NOMO-1 treated with dmso at 0.1 percent for 144 hours (cell line): ENCODE measurements around the gene TPR.

Experiments used
- DNase-seq: peaks from one replicate; lab custom pipeline; 2025; ENCODE audit not compliant: unreplicated experiment; lab: John Stamatoyannopoulos, UW

TPR gene

DNA sequence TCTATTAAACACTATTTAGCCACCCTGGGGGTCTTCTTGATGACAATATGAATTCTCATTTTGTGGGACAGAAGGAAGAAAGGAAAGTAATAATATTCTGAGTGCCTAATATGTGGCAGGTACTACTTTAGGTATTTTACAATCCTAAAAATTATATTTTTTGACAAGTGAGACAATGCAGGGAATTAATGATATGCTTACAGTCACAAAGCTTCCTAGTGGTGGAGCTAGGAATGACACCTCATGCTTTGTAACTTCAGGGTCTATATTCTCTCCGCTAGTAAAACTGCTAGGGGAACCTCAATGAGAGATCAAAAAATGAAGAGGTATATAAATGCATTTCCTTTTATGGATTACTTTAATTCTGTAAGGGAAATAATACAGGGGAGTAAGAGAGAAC lies 44.3 kb downstream of the TPR start:
- DNase-seq = no peak

DNA sequence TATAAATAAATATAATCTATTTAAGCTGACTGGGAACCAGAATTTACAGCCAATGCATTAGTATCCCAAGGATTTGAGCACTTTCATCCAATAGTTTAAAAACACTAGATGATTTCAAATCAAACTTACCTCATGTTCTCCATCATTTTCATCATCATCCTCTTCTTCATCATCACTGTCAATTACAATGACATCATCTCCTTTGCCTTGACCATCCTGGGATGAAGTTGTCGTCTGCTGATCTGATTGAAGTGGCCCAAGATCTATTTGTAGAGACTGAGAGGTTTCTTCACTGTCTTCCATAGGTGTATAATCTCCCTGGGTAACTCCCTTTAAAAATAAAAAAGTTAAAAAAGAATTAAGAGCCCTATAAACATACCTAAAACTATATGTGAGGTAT lies 47.7 kb downstream of the TPR start:
- DNase-seq = no peak

DNA sequence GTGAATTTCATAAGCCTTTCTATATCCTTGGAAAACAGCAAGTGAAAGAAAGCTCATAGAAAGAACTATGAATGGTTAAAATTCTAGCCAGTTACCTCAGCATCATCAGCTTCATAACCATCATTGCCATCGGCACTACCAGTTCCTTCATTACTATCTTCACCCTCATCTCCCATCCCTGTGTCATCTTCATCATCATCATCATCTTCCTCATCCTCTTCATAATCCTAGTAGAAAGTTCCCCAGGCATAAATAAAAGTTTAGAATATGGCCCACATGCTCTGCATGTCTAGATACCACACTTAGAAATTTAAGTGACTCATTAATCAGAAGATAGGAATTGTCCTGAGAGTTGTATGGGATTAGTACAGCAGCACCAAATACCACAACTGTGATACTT lies 49.0 kb downstream of the TPR start:
- no peak for DNase-seq

DNA sequence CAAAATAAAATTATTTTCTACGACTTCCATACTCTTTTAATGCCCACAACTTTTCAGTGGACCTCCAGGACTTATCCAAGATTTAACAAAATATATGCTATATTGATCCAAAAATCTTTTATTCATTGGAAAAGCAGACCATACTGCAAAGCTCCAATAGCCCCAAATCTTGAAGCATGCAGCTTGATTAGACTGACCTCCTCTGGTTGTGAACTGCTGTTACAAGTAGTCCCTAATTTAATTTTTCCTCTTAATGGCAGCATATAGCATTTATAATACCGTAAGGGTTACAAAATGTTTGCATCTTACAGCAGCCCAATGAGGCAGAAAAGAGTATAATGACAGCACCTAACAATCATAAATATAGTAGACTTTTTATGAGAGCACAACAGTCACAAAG lies 49.8 kb downstream of the TPR start:
- no peak for DNase-seq

DNA sequence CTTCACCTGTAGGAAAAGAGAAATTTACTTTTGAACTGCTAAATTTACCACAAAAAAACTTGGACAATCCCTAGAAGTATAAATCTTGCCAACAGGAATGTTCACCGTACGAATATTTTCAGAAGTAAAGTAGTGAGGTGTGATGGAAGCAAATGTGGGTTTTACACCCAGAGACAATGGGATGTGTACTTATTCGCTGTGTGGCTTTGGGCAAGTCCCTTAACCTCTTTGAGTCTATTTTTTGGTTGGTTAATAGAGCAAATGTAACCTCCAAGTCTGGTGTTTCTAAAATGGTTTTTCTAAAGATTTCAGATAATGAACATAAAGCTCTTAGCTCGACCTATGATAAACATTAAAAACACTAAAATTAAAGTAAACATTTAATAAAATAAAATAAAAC lies 51.2 kb downstream of the TPR start:
- DNase-seq = no peak

DNA sequence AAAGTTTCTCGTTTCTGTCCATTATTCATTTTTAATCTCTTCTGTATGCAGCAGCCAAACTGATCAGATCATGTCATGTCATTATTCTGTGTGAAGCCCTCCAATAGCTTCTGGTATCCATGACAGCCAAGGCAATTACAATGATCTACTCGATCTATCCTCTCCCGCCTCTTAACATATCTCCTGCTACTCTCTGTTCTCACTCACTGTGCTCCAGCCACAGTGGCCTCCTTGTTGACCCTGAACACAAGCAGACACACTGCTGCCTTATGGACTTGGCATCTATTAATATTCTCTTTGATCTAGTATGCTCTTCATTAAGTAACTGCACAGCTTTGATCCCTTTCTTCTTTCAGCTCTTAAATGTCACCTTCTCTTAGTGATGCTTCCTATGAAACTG lies 59.5 kb downstream of the TPR start:
- DNase-seq = no peak

DNA sequence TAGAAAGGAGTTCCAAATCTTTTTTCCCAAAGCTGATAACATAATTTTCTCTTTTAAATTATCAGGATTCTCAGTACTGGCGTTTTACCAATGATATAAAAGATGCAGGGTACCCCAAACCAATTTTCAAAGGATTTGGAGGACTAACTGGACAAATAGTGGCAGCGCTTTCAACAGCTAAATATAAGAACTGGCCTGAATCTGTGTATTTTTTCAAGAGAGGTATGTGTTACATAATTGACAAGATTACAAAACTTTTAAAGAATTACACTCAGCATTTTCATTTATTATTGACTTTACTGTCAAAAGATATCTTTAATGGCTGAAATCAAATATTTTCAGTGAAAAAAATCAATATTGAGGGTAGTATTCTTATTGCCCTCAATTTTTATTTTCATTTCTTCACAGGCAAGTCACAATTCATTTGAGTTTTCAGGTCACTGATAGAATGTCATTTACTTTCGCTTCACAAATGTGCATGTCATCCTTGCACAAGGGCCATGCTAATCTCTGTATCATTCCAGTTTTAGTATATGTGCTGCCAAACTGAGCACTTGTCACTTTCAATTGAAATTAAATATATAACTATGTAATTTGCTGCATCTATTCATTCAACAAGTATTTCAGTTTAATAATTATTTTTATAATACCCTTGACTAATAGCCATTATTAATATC lies 63.5 kb downstream of the TPR start:
- no peak for DNase-seq

DNA sequence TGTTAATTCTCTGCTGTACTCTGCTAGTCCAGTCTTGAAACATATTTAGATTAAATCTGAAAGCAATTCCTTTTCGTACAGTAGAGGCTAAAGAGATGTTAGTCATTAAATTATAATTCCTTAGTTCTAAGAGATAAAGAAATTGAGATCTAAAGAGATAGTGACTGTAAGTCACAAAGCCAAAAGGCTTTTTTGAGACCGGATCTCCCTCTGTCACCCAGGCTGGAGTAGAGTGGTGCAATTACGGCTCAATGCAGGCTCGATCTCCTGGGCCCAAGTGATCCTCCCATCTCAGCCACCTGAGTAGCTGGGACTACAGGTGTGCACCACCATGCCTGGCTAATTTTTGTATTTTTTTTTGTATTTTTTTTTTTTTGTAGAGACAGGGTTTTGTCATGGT lies 64.7 kb downstream of the TPR start:
- no peak for DNase-seq

DNA sequence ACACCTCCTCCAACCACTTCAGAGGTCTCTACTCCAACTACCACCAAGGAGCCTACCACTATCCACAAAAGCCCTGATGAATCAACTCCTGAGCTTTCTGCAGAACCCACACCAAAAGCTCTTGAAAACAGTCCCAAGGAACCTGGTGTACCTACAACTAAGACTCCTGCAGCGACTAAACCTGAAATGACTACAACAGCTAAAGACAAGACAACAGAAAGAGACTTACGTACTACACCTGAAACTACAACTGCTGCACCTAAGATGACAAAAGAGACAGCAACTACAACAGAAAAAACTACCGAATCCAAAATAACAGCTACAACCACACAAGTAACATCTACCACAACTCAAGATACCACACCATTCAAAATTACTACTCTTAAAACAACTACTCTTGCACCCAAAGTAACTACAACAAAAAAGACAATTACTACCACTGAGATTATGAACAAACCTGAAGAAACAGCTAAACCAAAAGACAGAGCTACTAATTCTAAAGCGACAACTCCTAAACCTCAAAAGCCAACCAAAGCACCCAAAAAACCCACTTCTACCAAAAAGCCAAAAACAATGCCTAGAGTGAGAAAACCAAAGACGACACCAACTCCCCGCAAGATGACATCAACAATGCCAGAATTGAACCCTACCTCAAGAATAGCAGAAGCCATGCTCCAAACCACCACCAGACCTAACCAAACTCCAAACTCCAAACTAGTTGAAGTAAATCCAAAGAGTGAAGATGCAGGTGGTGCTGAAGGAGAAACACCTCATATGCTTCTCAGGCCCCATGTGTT lies 66.6 kb downstream of the TPR start:
- no peak for DNase-seq

DNA sequence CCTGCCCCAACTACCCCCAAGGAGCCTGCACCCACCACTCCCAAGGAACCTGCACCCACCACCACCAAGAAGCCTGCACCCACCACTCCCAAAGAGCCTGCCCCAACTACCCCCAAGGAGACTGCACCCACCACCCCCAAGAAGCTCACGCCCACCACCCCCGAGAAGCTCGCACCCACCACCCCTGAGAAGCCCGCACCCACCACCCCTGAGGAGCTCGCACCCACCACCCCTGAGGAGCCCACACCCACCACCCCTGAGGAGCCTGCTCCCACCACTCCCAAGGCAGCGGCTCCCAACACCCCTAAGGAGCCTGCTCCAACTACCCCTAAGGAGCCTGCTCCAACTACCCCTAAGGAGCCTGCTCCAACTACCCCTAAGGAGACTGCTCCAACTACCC lies 67.6 kb downstream of the TPR start:
- DNase-seq = no peak

DNA sequence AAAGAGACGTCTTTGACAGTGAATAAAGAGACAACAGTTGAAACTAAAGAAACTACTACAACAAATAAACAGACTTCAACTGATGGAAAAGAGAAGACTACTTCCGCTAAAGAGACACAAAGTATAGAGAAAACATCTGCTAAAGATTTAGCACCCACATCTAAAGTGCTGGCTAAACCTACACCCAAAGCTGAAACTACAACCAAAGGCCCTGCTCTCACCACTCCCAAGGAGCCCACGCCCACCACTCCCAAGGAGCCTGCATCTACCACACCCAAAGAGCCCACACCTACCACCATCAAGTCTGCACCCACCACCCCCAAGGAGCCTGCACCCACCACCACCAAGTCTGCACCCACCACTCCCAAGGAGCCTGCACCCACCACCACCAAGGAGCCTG lies 68.5 kb downstream of the TPR start:
- DNase-seq = no peak

DNA sequence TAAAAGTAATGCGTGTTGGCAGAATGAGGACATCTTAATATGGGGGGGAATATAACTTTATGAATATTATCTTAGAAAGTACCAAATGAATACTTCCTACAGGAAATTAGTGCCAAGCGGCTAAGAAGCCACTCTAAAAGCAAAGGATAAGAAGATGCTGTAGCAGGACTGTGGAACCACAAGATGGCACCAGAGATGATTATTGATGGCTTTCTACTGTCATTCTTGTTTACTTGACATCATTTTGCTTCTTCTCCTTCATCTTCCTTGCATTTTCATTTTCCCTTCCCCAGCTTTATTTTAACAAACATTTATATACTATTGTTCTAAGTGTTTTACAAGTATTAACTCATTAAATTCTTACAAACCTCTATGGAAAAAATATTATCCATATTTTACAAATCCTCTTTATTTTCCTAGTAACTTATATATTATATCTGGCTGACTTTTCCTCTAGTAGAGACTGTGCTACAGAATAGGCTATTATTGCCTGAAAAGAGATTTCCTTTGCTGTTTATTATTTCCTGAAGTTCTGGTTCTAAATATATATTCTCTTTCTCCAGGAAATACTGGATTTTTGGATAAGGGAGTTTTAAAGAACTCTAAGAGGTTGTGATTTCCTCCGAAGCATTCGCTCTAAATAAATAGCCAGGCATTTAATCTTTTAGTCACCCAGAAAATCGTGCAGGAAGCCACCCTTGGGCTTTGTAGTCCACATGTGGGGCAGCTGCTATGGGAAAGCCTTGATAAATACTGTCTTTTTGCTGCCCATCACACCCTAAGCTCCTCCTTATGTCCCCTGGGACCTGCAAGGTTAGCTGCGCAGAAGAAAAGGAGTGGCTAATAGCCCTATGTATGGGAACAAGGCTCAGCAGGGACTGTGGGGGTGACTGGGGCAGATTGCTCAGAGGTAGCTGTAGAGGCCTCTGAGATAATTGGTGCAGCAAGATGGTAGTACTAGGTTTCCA lies 69.8 kb downstream of the TPR start:
- DNase-seq = no peak

DNA sequence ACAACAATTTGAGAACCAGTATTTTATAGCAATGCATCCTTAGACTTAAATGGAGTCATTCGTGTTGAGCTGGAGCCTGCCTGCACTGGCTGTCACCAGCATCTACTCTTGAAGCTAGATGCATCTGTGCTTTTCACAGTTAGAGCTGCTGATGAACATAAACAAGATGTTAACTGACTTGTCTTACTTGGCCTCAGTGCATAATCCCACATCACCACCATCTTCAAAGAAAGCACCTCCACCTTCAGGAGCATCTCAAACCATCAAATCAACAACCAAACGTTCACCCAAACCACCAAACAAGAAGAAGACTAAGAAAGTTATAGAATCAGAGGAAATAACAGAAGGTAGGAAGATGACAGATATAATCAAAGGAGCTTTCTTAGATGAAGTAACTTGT lies 71.1 kb downstream of the TPR start:
- DNase-seq = no peak

DNA sequence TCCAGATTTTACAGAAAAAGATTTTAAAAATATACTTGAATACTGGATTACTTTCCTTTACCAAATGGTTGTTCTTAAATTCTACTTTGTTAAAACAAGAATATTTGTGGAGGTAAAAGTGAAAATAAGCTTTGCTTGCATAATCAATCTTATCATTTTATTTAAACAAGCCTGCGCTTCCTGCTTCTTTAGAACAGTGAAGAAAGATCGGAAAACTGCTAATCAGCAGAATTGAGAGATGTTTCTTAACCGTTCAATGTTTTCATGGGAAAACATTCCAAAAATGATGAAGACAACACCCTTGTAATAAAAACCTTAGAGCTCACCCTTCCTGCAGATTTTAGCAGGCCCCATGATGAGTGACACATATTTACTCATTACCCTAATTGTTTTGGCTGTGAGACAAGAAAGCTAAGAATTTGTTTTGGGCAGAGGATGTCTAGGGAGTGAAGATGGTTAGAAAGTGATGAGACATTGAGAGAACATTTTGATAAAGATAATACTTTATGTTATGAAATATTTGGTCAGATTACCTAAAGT lies 72.6 kb downstream of the TPR start:
- no peak for DNase-seq

DNA sequence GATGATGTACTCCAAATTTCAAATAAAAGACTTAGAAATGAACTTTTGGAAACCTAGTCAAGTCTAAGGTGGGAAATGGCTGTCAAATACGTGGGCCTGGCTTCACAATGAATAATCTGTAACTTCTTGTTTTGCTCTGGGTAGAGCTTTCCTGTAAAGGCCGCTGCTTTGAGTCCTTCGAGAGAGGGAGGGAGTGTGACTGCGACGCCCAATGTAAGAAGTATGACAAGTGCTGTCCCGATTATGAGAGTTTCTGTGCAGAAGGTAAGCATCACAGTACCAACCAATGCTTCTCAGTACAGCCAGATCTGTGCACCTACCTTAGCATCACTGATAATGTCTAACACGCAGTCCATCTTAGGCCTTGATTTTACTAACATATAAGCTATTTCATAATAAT lies 73.6 kb downstream of the TPR start:
- no peak for DNase-seq

DNA sequence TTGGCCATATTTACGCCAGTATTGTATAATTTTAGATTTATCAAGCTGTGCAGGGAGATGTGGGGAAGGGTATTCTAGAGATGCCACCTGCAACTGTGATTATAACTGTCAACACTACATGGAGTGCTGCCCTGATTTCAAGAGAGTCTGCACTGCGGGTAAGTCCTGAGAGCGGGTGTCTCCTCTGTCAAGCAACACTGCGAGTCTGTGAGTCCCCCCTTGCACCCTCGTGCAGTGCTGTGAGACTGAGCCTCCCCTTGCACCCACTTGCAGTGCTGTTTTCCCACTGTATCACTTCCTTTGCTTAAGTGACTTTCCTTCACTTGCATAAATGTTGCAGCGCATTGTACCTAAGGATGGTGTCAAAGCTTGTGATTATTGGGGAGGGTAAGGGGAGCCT lies 75.0 kb downstream of the TPR start:
- no peak for DNase-seq

DNA sequence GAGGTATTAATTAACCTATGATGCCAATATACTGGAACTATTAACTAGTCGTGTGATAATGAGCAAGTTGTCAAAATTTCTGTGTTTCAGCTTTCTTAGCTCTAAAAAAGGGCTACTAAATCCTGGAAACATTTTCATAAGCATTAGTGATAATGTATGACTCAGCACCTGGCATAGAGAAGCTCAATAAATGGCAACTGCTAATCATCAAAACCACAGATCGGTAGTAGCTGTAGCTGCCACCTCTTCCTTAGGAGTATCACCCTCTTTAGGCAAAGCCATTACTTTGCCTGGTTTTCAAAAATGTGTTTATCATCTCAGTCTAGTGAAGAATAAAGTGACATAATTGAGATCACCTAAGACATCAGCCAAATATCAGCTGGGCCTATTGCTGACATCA lies 75.5 kb downstream of the TPR start:
- DNase-seq = no peak

DNA sequence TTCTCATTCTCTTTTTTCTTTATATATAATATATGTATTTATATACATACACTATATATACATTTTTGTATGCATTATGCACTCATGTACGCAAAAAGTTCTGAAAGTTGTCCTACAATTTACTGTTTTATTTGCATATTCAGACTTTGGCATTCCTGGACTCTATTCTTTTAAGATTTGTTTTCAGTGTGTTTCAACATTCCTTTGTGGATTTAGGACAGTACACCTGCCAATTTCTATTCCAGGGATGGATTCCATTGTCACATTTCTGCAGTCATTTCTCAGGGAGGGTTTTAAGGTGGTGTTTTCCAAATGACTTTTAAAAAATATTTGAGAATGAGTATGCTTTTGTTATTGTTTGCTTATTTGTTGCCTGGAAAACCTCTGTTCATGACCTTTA lies 76.2 kb downstream of the TPR start:
- no peak for DNase-seq

DNA sequence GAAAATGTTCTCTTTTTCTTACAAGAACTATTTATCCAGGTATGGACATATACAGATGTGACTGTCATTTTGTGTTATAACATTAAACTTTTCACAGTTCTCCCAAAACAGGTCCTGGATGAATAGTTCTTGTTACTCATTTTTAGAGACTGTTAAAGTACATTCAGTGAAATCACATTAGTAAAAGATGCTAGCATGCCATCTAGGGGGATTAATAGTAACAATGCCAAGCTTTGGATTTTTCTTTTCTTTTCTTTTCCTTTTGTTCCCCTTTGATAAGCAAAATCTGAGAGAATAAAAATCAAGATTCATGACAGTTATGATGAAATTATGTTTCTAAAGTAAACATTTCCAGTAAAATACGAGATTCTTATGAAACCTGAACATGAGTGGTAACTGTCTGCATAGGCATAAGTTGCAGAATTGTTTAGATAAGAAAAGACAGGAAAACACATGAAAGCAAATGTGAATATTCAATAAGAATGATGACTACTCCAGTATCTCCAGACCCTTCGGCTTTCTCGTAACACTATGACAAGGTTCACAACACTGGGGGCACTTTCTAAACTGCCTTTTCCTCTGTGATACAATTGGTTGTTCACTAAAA lies 77.5 kb downstream of the TPR start:
- no peak for DNase-seq

DNA sequence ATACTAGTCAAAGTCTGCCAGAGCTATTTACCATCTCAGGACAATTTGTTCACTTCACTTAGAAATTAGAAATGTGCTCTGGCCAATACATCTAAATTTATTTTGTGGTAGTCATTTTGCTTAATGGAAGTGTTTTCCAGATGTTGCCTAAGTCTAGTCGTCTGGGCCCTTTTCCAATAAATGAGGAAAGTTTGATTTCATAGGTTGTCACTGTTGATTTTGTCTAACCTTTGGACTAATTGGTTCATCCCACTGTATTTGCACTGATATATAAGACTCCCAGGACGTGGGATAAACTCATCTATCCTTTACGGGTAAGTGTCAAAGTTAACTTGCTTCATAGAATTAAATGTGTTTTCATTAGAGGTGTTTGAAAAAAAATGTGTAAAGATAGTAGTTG lies 79.1 kb downstream of the TPR start, which contains the start of gene PRG4:
PRG4 (plus strand) TSS at position 300 of the 400 bp plus-strand sequence.
- DNase-seq = no peak

DNA sequence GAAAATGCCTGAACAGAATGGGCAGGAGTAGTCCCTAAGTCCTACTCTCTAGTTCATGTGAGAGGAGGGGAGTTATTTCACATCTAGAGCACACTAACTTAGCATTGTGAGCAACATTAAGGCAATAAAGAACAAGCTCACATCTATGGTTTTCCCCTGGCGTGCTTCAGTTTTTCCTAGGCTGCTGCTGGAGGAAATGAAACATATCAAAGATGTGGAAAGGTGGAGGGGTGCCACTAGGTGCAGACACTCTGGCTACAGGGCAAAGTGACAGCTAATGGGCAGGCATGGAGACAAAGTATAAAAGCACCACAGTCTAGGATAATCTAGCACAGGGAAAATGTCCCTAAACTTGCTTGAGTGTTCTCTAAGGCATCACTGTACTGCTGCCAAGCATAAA lies 82.2 kb downstream of the TPR start:
- no peak for DNase-seq
